Measurements from ENCODE around the gene ASTN1. TPM values are rescaled to one million over a fixed set of nuclear protein-coding genes. Genes with fewer than 3 reads are reported as not detected.

The ASTN1 gene
- total RNA-seq, 3 donors from 2014 or later, result 0.10 to 2.2 (median 0.14) TPM

DNA sequence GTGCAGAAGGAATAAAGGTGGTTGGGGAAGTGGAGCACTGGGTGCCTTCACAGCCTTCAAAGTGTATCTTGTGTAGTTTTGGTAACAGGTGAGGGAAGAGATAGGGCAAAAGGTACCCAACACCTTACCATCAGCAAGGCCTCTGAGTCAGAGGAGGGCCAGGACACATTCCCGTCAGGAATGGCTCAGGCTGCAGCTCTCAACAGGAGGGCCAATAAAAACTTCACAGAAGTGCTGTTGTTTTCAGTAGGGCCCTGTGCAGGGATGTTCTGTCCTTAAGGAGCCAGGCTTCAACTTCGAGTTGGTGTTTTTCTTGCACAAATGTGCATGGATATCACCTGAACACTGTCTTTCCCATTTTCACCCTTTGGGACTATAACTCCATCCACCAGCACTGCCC lies 333.4 kb downstream of the ASTN1 start:
- Histone ChIP-seq H3K4me3 (no peak overlapping the region), H3K36me3 (ENCODE audit: low read depth) (no peaks in the 10 kb centered on the region), H3K4me1 (ENCODE audit: low read depth) (no peaks in the 10 kb centered on the region), H3K9me3 (no peaks in the 10 kb centered on the region)
- intact Hi-C loops (cut with DNase I, micrococcal nuclease), result loop anchor here in 1 of 2 donors (10.0 kb wide), 1 partner anchor 276 kb away; no protein-coding TSS in a partner anchor
- DNase-seq, result no peak
- TF ChIP-seq, protein P1, sequence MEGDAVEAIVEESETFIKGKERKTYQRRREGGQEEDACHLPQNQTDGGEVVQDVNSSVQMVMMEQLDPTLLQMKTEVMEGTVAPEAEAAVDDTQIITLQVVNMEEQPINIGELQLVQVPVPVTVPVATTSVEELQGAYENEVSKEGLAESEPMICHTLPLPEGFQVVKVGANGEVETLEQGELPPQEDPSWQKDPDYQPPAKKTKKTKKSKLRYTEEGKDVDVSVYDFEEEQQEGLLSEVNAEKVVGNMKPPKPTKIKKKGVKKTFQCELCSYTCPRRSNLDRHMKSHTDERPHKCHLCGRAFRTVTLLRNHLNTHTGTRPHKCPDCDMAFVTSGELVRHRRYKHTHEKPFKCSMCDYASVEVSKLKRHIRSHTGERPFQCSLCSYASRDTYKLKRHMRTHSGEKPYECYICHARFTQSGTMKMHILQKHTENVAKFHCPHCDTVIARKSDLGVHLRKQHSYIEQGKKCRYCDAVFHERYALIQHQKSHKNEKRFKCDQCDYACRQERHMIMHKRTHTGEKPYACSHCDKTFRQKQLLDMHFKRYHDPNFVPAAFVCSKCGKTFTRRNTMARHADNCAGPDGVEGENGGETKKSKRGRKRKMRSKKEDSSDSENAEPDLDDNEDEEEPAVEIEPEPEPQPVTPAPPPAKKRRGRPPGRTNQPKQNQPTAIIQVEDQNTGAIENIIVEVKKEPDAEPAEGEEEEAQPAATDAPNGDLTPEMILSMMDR (IDR thresholded peaks at IDR 0.05), result no peak
- no peak for ATAC-seq

DNA sequence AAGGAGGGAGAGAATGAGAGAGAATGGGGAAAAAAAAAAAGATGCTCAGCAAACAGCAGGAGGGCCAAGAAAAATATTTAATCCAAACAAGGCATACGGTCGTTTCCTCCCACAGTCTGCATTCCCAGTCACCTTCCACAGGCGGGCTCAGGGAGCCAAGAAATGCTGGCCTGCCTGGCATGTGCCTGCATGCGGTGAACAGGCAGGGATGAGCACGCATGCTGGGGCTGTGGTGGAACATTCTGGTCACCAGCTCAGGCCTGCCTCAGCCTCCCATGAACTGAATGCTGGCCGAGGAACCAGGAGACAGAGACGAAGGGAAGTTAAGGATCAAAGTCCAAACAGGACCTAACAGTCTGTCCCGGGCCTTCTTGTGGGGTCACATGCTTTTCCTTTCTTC lies 335.3 kb downstream of the ASTN1 start:
- DNase-seq, result no peak
- no peak for ATAC-seq
- intact Hi-C loops (cut with DNase I, micrococcal nuclease), result no loop called here
- H3K9me3 ChIP-seq, result no peaks in the 10 kb centered on the region
- no peak overlapping the region for H3K4me3 ChIP-seq
- no peaks in the 10 kb centered on the region for H3K4me1 ChIP-seq (ENCODE audit: low read depth)
- H3K36me3 ChIP-seq (ENCODE audit: low read depth), result no peaks in the 10 kb centered on the region
- TF ChIP-seq, protein P1 (IDR thresholded peaks at IDR 0.05), result no peak

DNA sequence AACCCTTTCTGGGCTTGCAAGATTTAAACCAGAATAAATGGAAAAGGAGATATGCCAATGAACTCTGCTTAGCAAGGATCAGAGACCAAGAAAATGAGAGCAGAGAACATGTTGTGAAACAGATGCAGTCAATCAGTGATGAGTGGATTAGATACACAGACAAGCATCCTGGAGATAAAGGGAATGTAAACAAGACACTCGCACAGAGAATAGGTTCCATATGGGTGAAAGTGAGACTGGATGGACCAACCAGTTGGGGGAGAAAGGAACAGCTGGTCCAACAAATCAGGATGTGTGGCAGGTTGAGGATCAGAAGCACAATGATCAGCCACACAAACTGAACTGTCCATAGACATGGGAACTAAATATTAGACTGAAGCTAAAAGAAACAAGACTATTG lies 338.2 kb downstream of the ASTN1 start:
- ATAC-seq (no peak), DNase-seq (no peak)
- Histone ChIP-seq H3K4me3 (no peak overlapping the region), H3K4me1 (ENCODE audit: low read depth) (no peaks in the 10 kb centered on the region), H3K36me3 (ENCODE audit: low read depth) (no peaks in the 10 kb centered on the region), H3K9me3 (no peaks in the 10 kb centered on the region)
- intact Hi-C loops (cut with DNase I, micrococcal nuclease), result no loop called here
- TF ChIP-seq, protein P1 (IDR thresholded peaks at IDR 0.05), result no peak

DNA sequence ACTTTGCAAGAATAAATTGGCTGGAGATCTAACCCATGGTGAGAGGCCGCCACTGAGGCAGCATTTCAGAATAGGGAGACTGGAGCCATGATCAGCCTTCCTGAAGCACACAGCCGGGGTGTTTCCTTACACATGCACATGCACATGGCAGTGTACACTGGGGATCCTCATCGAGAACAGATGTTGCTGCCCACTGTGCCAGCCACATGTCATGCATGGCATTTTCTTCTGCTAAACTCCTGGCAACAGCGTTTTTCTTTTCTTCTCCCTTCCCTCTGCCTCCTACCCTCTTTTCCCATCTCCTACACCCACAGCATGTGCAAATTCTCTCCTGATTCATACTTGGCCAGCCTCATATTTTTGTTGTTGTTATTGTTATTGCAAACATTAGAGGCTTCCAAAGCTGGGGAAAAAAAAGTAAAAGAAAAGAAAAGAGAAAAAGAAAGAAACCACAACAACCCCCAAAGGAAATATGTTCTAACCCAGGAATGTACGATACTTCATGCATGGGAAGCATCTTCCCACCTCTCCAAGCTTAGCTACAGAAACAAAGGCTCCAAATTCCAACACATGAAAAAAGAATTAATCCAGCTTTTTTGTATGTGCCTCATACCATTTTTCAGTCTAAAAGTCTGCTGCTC lies 344.0 kb downstream of the ASTN1 start:
- intact Hi-C loops (cut with DNase I, micrococcal nuclease), result no loop called here
- ATAC-seq, result no peak
- no peak overlapping the region for H3K4me3 ChIP-seq
- no peaks in the 10 kb centered on the region for H3K9me3 ChIP-seq
- no peak for DNase-seq
- no peaks in the 10 kb centered on the region for H3K4me1 ChIP-seq (ENCODE audit: low read depth)
- TF ChIP-seq, protein P1 (IDR thresholded peaks at IDR 0.05), result no peak
- no peaks in the 10 kb centered on the region for H3K36me3 ChIP-seq (ENCODE audit: low read depth)

DNA sequence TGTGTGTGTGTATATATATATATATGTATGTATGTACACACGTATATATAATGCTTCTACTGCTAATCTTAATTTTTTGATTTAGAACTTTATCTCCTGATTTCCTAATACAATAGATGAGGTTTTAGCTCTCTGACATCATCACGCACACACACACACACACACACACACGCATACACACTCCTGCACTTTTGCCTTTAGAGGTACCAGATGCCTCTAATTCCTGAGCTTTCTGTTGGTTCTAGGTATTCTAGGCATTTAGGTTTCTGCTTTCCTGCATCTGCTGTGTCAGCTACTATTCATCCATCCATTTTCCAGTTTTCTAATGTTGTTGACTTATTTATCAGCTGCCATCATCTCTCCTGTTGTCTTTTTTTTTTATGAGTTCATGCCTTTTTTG lies 348.3 kb downstream of the ASTN1 start:
- ATAC-seq, result no peak

More for the DNA sequence above, 348.3 kb downstream of the ASTN1 start:
- intact Hi-C loops (cut with DNase I, micrococcal nuclease), result no loop called here
- Histone ChIP-seq H3K4me1 (ENCODE audit: low read depth) (no peaks in the 10 kb centered on the region), H3K9me3 (no peaks in the 10 kb centered on the region), H3K36me3 (ENCODE audit: low read depth) (no peaks in the 10 kb centered on the region), H3K4me3 (no peak overlapping the region)
- DNase-seq, result no peak
- TF ChIP-seq, protein P1 (IDR thresholded peaks at IDR 0.05), result no peak

Data from mucosa of descending colon (tissue), 3 donors.